HTR-8/SVneo (cell line): ENCODE results near the gene SELENOV.
A peak's percentile ranks its signal among the peaks of the same experiment; 100 is the strongest.
"Not testable (repeated sequence)": the region's sequence is repeated elsewhere in the genome, so short reads cannot be mapped to it uniquely, and the experiment has no call there.

Experiments used
- DNase-seq: peaks from one replicate; pipeline ENCODE4 v3.0.0; 2011; ENCODE audit warnings: low spot score, mixed read lengths; ENCODE audit not compliant: insufficient read length
- FAIRE-seq: peaks from 2 replicates; lab custom pipeline; 2011; peaks lifted over from hg19 to GRCh38; lab: Jason Lieb, UNC

SELENOV gene, protein sequence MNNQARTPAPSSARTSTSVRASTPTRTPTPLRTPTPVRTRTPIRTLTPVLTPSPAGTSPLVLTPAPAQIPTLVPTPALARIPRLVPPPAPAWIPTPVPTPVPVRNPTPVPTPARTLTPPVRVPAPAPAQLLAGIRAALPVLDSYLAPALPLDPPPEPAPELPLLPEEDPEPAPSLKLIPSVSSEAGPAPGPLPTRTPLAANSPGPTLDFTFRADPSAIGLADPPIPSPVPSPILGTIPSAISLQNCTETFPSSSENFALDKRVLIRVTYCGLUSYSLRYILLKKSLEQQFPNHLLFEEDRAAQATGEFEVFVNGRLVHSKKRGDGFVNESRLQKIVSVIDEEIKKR

DNA sequence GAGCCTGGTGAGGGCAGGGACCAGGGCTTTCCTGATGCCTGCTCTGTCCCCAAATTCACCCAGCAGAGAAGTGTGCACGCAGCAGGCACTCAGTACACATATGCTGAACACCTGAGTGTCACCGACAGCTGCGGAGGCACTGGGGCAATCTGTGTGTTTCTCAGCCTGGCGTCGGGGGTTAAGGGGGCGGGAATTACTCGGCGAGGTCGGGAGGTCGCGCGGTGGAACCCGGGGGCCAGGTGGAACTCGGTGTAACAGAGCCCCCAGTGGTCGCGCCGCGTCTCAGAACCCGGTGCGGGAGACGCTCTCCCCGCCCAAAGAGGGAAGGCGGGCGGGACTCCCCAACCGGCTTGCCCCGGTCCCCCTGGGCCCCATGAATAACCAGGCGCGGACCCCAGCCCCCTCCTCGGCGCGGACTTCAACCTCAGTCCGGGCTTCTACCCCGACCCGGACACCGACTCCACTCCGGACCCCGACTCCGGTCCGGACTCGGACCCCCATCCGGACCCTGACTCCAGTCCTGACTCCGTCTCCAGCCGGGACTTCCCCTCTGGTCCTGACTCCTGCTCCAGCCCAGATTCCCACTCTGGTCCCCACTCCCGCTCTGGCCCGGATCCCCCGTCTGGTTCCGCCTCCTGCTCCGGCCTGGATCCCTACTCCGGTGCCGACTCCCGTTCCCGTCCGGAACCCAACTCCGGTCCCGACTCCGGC is at the start of gene SELENOV:
Gene SELENOV (plus strand): TSS at position 300 of the 711 bp plus-strand sequence. CDS start 74 bp downstream, at position 374.
- FAIRE-seq (no peak), DNase-seq (no peak)

DNA sequence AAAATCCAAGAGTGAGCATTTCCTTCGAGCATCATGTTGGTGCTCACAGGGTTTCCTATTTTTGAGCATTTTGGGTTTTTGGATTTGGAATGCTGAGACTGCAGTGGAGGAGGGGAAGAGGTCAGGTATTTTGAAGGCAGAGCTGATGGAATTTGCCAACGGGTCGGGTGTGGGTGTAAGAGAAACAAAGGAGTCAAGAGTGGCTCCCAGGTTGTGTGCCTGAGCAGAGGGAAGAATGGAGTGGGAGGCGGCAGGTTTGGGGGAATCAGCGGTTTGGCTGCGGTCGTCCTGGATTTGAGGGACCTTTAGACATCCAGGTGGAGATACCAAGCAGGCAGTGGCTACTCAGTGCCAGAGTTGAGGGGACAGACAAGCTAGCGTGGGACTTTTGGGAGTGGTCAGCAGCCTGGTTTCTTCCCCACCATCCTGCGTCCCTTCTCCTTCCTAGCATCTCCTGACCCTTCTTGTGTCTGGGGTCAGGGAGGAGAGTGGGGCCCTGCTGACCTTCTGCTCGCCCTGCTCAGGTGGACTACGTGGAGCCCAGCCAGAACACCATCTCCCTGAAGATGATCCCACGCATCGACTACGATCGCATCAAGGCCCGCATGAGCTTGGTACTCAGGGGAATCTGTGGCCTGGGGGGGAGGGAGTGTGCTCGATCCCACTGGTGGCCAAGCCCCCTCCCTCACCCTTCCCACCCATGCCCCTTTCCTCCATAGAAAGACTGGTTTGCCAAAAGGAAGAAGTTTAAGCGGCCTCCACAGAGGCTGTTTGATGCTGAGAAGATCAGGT is 48.8 kb upstream of the SELENOV start:
- no peak for DNase-seq
- no peak for FAIRE-seq

DNA sequence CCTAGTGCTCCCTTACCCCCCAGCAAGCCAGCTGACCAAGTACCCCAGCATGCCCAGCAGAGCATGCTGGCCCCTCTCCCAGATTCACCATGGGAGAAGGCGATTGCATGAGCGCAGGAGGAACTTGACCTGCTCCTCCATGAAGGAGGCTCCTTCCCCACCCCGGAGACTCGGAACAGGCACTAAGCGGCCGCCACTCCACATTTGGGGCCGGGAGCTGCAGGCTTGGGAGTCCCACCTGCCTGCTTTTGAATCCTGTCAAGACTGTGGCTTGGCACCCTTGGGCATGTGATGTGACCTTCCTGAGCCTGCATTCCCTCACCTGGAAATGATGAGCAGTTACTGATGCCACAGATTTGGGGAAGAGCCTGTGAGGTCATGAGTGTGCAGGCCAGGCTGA is 47.0 kb upstream of the SELENOV start:
- DNase-seq (no peak), FAIRE-seq (no peak)

DNA sequence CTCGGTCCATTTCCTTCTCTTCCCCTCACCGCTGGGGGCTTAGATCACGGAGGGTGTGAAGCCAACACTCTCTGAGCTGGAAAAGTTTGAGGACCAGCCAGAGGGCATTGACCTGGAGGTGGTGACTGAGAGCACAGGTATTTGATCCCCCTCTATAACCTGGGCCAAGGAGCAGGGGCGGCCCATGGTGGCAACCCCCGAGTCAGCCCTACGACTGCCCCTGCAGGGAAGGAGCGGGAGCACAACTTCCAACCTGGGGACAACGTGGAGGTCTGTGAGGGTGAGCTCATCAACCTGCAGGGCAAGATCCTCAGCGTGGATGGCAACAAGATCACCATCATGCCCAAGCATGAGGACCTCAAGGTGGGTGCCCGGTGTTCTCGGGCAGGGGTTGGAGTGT is 45.9 kb upstream of the SELENOV start:
- FAIRE-seq = no peak
- DNase-seq = no peak

DNA sequence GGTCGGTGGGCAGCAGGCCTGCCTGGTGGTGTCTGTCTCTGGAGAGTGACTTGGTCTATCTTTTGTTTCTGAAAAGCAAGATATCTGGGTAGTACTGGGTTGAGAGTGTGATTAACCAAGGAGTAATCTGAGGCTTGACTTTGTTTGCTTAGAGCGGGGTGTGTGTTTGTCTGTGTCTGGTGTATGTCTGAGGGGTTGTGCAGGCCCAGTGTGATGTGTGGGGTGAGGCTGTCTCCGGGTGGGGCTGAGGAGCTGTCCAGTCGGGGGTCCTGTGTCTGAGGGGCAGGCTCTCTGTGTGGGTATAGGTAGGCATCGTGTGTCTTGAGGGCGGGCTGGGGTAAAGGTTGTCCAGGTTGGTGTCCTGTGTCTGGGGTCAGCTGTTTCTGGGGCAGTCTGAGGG is 45.4 kb upstream of the SELENOV start:
- DNase-seq = no peak
- no peak for FAIRE-seq

DNA sequence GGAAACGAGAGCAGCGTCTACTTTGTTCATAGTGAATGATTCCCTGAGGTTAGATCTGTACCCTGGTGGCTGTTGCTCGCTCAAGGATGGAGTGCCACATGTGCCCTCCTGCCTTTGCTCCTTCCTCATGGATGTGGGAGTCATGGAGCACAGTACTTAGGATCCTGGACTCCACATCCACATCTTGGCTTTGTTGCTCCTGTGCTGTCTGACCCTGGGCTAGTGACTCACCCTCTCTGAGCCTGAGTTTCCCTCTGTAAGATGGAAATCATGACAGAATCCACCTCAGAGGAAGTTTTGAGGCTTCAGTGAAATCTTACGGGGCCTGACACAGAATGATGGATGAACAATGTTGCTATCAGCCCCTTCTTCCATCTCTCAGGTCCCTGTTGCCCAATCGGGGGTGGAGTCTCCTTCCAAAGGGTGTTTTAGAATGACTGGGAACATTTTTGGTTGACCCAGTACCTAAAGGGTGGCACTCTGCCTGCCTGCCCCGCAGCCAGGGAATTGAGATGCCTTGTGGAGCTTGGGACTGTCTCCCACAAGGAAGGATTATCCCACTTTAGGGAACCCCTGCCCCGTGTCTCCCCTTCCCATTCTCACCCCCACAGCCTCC is 44.1 kb upstream of the SELENOV start:
- DNase-seq (no peak), FAIRE-seq (no peak)

DNA sequence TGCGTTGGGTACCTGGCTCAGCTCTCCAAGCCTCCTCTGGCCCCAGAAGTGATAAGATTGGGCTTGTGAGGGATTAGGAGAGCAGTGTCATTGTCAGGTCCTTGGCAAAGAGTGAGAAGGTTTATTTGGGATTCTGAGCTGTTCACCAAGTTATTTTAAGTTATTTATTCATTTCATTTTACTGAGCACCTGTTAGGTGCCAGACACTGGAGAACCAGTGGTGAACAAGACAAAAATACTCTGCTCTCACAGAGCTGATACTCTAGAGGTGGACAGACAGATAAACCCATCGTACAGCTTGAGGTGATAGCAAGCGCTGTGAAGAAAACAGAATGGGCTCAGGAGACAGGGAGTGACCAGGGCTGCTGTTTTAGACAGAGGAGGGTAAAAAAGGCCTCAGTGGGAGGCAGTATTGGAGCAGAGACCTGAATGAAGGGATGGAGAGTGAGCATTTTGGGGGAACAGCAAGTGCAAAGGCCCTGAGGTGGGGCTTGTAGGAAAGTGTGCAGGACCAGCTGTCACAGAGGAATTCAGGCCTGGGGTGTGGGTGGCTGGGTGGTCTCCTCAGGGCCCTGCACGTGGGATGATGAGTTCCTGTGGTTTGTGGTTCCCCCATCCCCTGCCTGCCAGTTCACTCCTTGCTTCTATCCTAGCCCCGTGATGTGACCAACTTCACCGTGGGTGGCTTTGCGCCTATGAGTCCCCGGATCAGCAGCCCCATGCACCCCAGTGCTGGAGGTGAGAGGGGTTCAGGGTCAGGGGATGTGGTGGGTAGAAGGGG is 43.0 kb upstream of the SELENOV start:
- DNase-seq (no peak), FAIRE-seq (no peak)

DNA sequence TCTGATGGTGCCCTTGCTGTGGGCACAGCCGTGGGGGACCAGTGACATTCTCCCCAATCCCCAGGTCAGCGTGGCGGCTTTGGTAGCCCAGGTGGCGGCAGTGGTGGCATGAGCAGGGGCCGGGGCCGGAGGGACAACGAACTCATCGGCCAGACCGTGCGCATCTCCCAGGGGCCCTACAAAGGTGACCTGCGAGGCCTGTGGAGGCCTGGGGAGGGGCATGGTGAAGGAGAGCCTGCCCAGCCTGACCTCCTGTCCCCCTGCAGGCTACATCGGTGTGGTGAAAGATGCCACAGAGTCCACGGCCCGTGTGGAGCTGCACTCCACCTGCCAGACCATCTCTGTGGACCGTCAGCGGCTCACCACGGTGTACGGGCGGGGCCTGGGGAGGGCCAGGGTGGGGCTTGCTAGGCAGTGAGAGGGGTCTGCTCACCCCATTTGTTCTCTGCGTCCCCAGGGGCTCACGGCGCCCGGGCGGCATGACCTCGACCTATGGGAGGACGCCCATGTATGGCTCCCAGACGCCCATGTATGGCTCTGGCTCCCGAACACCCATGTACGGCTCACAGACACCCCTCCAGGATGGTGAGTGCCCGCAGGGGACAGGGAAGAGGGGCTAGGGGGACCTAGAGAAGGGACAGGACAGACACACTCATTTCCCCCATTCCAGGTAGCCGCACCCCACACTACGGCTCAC is 42.0 kb upstream of the SELENOV start:
- DNase-seq (no peak), FAIRE-seq (no peak)

DNA sequence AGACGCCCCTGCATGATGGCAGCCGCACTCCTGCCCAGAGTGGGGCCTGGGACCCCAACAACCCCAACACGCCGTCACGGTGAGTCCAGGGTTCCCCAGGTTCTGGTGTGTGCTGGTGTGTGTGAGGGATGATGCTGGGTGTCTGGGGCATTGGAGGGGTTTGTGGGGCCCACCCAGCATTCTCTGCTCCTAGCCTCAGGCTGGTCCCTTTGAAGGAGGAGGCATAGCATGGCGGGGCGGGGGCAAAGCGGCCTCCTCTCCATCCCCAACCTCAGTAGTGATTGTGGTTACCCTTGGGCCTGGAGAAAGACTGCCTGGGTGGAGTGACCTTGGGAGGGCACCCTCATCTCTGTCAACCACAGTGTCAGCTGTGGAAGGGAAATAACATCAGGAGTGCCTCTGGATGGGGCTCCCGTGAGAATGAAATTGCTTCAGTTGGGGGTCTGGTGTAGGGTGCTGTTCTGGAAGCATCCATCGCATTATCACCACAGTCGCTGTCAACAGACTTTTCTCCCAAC is 41.4 kb upstream of the SELENOV start:
- FAIRE-seq = no peak
- no peak for DNase-seq

DNA sequence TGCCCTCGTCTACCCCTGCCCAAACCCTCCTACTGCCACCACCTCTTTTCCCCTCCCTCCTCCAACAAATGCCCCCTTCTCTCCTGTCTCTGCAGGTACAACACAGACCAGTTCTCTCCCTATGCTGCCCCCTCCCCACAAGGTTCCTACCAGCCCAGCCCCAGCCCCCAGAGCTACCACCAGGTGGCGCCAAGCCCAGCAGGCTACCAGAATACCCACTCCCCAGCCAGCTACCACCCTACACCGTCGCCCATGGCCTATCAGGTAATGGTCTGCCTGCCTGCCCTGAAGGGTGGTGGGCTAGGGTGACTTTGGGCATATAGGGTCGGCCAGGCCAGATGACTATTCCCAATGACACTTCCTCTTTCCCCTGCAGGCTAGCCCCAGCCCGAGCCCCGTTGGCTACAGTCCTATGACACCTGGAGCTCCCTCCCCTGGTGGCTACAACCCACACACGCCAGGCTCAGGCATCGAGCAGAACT is 40.8 kb upstream of the SELENOV start:
- peak; percentile 47 for DNase-seq
- peak; percentile 86 for FAIRE-seq

DNA sequence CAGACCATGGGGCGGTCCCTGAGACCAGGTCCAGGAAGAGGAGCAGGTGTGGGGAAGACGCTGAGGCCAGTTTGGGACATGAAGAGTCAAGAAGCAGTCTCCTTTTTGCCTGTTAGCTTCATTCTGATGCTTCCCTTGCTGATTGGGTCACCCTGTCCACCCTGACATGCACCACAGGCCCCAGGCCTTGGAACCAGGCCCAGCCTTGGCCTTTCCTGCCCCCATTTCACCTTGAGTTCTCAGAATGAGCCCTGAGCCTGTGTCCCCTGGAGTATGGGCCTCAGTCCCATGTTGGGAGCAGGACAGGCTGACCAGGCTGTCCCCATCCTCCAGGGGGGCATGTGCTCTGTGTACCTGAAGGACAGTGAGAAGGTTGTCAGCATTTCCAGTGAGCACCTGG is 39.2 kb upstream of the SELENOV start:
- no peak for DNase-seq
- FAIRE-seq = peak; percentile 28

DNA sequence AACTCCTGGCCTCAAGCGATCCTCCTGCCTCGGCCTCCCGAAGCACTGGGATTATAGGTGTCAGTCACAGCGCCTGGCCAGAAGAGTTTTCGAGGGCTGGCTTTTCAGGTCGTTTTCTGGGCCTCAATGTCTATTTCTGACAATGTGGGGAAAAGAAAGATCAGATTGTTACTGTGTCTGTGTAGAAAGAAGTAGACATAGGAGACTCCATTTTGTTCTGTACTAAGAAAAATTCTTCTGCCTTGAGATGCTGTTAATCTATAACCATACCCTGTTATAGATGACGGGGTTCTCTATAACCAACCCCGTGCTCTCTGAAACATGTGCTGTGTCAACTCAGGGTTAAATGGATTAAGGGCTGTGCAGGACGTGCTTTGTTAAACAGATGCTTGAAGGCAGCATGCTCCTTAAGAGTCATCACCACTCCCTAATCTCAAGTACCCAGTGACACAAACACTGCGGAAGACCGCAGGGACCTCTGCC is 35.6 kb upstream of the SELENOV start:
- FAIRE-seq, DNase-seq: not testable (repeated sequence)

DNA sequence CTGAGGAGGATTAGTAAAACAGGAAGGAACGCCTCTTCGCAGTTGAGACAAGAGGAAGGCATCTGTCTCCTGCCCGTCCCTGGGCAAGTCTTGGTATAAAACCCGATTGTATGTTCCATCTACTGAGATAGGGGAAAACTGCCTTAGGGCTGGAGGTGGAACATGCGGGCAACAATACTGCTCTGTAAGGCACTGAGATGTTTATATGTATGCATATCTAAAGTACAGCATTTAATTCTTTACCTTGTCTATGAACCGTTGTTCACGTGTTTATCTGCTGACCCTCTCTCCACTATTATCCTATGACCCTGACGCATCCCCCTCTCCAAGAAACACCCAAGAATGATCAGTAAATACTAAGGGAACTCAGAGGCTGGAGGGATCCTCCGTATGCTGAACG is 35.0 kb upstream of the SELENOV start:
- FAIRE-seq = peak; percentile 51
- DNase-seq = no peak

DNA sequence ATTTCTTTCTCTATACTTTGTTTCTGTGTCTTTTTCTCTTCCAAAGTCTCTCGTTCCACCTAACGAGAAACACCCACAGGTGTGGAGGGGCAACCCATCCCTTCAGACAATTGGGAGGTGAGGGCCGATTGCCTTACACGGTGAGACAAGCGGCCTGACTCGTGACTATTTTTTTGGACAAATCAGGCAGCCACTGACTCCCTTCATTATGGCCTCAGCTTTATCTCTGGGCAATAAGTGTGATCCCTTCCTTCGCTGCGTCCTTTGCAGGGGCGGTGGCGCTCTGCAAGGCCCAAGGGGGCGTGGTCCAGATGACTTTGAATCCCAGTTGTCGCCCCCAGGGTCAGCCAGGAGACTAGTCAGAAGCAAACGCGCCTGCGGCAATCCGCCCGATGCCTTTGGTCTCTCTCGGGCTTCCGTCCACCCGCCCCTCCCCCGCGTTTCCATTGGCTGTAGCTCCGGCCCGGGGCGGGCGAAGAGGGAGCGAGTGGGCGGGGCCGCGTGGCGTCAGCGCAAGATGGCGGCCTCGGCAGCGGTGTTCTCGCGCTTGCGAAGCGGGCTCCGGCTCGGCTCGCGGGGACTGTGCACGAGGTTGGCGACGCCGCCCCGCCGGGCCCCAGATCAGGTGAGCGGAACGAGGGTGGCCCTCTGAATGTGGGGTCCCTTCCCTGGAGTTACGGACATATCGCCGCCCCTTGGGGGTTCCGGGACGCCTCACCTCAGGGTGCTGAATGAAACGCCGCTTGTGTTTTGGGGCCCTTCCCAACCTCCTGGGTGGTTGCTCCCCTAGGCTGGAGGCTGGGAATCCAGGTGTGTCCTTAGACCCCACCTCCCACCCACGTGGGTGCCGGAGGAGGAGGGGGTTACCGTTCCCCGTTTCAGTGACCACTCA is 34.4 kb upstream of the SELENOV start, which contains the start of gene TIMM50:
Gene TIMM50 (plus strand): TSS at position 502 of the 892 bp plus-strand sequence. CDS start 16 bp downstream, at position 518.
- peak; percentile 93 for DNase-seq
- peak; percentile 95 for FAIRE-seq

DNA sequence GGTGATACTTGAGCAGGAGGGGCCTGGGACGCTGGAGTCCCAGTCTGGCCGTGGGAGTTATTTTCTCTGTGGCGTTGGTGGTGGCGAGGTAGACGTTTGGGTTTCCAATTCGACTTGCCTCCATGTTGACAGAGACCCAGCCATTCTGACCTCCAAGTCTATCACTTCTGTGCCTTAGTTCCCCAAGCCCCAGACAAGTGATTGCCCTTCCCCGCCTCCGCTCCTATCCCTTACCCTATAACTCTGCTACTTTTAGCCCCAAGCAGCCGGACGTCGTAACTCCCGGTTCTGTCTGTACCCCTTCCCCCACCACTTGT is 33.8 kb upstream of the SELENOV start:
- FAIRE-seq = no peak
- no peak for DNase-seq

DNA sequence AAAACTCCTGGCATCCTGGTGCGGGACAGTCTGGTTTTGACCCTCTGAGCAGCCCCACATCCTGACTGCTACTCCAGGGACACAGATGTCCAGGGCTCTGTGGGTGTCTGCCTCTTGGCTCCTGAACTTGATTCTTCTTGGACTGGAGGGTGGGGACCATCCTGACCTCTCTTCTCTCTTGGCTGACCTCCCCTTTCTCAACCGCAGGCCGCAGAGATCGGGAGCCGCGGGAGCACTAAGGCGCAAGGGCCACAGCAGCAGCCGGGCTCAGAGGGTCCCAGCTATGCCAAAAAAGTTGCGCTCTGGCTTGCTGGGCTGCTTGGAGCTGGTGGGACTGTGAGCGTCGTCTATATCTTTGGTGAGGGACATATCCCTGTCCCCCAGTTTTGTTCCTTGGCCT is 33.3 kb upstream of the SELENOV start:
- no peak for FAIRE-seq
- DNase-seq = no peak

DNA sequence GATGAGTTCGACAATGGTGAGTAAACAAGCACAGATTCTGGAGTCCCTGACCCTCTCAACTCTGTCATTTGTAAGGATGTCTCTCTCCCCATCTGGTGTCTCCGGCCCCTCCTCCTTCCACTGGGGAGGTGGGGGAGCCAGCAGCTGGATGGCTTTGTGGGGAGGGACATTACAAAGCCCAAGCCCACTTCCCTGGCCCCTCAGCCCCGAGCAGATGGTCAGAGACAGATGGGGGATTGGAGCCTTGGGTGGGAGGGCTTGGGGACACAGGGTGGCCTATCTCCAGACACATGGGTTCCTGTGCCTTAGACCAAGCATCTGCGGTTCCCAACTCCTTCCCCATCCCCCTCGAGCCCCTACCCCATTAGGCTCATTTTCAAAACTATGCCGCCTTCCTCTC is 31.8 kb upstream of the SELENOV start:
- no peak for DNase-seq
- no peak for FAIRE-seq

DNA sequence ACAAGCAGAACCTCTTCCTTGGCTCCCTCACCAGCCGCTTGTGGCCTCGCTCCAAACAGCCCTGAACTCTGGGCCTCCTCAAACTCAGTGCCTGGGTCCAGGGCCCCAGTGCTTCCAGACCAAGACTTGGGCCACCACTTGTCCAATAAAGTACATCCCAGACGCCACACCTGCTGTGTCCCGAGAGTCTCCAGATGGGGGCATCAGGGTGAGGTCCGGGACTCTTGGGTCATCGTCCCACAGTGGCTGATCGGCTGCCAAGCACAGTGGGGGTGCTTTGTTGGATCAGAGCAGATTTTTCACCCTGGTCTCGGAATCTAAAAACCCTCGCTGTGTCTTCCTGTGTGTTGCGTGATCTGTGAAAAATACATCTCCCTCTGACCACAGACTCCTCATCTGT is 25.2 kb upstream of the SELENOV start:
- DNase-seq (no peak), FAIRE-seq (no peak)
